Measurements from ENCODE around the gene YPEL5. TPM values are rescaled to one million over a fixed set of nuclear protein-coding genes. Genes with fewer than 3 reads are reported as not detected.

YPEL5 gene
- total and polyA plus RNA-seq, 4 donors, result 86.1 to 139 (median 120) TPM

DNA sequence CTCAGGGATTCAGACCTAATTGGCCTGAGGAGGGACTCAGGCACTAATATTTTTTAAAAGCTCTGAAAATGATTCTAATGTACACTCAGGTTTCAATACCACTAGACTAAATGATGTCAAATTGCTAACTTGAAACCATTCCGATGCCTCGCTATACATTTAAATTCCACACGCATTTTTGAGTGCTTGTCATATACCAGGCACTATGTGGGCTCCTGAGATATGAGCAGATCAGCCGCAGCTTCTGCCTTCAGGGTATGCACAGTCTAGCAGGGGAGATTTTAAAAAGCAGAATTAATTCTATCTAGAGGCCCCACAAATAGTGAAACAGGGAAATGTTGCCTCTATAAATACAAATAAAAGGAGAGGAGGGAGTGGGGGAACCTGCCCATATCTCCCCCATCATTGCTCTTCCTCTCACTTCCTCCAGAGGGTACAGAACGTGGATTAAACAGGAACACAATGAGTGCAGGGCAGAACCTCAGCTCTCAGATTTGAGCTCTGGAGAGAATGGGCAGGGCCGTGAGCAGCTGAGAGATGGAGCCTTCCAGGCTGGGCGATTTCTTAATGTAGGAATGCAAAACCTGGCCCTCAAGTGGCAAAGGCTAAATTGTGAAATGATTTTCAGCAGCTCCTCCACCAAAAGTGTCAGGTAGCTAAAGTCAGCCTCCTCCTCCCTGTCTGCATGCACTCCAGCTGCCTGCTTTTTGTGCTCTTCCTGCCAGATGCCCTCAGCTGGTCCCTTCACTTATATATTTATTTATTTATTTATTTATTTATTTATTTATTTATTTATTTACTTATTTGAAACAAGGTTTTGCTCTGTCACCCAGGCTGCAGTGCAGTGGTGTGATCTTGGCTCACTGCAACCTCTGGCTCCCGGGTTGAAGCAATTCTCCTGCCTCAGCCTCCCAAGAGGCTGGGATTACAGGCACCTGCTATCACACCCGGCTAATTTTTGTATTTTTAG lies 59.9 kb downstream of the YPEL5 start:
- 89% methylated on average over 6 of the region's 9 CpGs for WGBS (ENCODE audit: insufficient coverage)

DNA sequence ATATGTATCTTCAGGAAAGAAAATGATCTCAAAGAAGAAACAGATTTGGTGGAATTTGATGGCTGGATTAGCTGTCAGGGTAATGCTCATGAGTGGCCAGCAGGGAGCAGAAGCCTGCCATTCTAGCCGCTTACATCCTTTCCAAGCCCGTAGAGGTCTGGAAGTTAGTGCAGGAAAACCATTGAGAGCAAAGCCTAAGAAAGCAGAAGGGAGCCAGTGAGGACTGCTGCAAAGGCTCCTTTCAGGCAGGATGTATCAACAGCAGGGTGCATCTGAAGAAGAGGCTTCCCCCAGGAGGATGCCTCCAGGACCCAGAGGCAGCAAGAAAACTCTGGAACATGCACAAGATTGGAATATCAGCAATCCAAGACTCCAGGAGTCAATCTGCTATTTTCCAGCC lies 61.6 kb downstream of the YPEL5 start:
- DNase-seq (ENCODE audit: low read depth in 4 of 6, low spot score in 6 of 6), result peak in 5 of 6 donors; percentile 48 to 94 (median 67)
- no peaks in the 10 kb centered on the region for H3K4me1 ChIP-seq (ENCODE audit: control insufficient read depth, insufficient read depth, low read length)
- WGBS (ENCODE audit: insufficient coverage), result 0% methylated on average over 2 of the region's 2 CpGs

More for the DNA sequence above, 59.9 kb downstream of the YPEL5 start:
- Histone ChIP-seq H3K27ac (ENCODE audit: low read depth, low read length) (no peak overlapping the region), H3K4me3 (ENCODE audit: low read depth, low read length) (no peak overlapping the region), H3K27me3 (ENCODE audit: control insufficient read depth, insufficient read depth, low read length) (no peaks in the 10 kb centered on the region), H3K4me1 (ENCODE audit: control insufficient read depth, insufficient read depth, low read length) (no peaks in the 10 kb centered on the region), H3K36me3 (ENCODE audit: control insufficient read depth, insufficient read depth, low read length) (no peaks in the 10 kb centered on the region), H3K9me3 (ENCODE audit: control insufficient read depth, insufficient read depth, low read length) (no peaks in the 10 kb centered on the region)
- peak in 1 of 6 donors; percentile 21 for DNase-seq (ENCODE audit: low read depth in 4 of 6, low spot score in 6 of 6)

DNA sequence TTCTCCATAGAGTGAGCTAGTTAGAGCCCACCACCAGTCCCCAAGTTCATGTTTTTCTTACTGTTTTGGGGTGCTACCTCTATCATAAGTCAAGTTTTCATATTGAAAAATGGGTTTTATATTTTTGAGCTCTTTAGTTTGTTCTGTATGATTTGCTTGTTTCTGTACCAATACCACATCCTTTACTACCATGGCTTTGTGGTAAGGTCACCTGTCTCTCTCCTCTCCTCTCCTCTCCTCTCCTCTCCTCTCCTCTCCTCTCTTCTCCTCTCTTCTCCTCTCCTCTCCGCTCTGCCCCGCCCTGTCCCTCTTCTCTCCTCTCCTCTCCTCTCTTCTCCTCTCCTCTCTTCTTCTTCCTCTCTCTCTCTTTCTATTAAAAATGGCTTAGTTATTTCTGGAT lies 62.4 kb downstream of the YPEL5 start:
- WGBS (ENCODE audit: insufficient coverage), result no CpG with 5 or more reads among the region's 2 CpGs
- Histone ChIP-seq H3K36me3 (ENCODE audit: control insufficient read depth, insufficient read depth, low read length) (no peaks in the 10 kb centered on the region), H3K4me3 (ENCODE audit: low read depth, low read length) (no peak overlapping the region), H3K27ac (ENCODE audit: low read depth, low read length) (no peak overlapping the region), H3K9me3 (ENCODE audit: control insufficient read depth, insufficient read depth, low read length) (no peaks in the 10 kb centered on the region), H3K27me3 (ENCODE audit: control insufficient read depth, insufficient read depth, low read length) (no peaks in the 10 kb centered on the region), H3K4me1 (ENCODE audit: control insufficient read depth, insufficient read depth, low read length) (no peaks in the 10 kb centered on the region)
- DNase-seq (ENCODE audit: low read depth in 4 of 6, low spot score in 6 of 6), result no peak

More for the DNA sequence above, 61.6 kb downstream of the YPEL5 start:
- Histone ChIP-seq H3K9me3 (ENCODE audit: control insufficient read depth, insufficient read depth, low read length) (no peaks in the 10 kb centered on the region), H3K27ac (ENCODE audit: low read depth, low read length) (no peak overlapping the region), H3K27me3 (ENCODE audit: control insufficient read depth, insufficient read depth, low read length) (no peaks in the 10 kb centered on the region), H3K36me3 (ENCODE audit: control insufficient read depth, insufficient read depth, low read length) (no peaks in the 10 kb centered on the region), H3K4me3 (ENCODE audit: low read depth, low read length) (no peak overlapping the region)

Small RNAs within 50 kb of the gene (small RNA-seq; reads per million reads assigned to genes)
- not detected for gene SNORA10B (ENCODE audit: low replicate concordance)

Other genes starting within 250 kb of the YPEL5 start
- gene ALK, start 225.4 kb upstream of the YPEL5 start, total RNA-seq, result 10 to 100 TPM in 1 of 2 donors, 1 to 10 TPM in 1; 4.2 to 12.4 TPM
- gene ALK, start 225.4 kb upstream of the YPEL5 start, polyA plus RNA-seq (ENCODE audit: insufficient read length in 2 of 2), result 10 to 100 TPM; 15.9 to 16.7 TPM
- gene LBH, start 84.5 kb downstream of the YPEL5 start, total RNA-seq, result 10 to 100 TPM; 34.3 to 42.0 TPM
- 10 to 100 TPM; 45.5 to 54.4 TPM for gene LBH, start 84.5 kb downstream of the YPEL5 start, polyA plus RNA-seq (ENCODE audit: insufficient read length in 2 of 2)